HepG2 (cell line): ENCODE data around the gene SNCA. TPM values are rescaled to one million over a fixed set of nuclear protein-coding genes. Genes with fewer than 3 reads are reported as not detected.

Source experiments
- ARID2 ChIP-seq: sonication (generic); formaldehyde crosslinking; IDR thresholded peaks from 2 replicates; pipeline ENCODE4 v1.8.1; 2022; ENCODE audit warnings: mild to moderate bottlenecking, missing genetic modification reagents, borderline replicate concordance
- ASH2L ChIP-seq: fragments of 300-600, 200-600 bp; sonication (generic); IDR thresholded peaks from 2 replicates; pipeline ENCODE4 v1.7.0; 2017; ENCODE audit warnings: low read depth, mild to moderate bottlenecking, moderate library complexity, mixed read lengths, low read length; ENCODE audit not compliant: insufficient read length
- DMAP1 ChIP-seq: IDR thresholded peaks from 2 replicates; pipeline ENCODE4 v1.6.1; 2016
- FOXK2 ChIP-seq: fragments of 450-650 bp; IDR thresholded peaks from 2 replicates; pipeline ENCODE4 v1.6.1; 2016
- HDAC6 ChIP-seq: fragments of 200-600 bp; sonication (generic); IDR thresholded peaks from 2 replicates; pipeline ENCODE4 v1.7.0; 2017; ENCODE audit warnings: mild to moderate bottlenecking, antibody characterized with exemption, low read length, low read depth
- MYC ChIP-seq: sonication (generic); formaldehyde crosslinking; IDR thresholded peaks from 2 replicates; pipeline ENCODE4 v1.9.0; 2021; ENCODE audit warnings: missing genetic modification reagents, borderline replicate concordance
- SALL1 ChIP-seq: sonication (generic); formaldehyde crosslinking; IDR thresholded peaks from 2 replicates; pipeline ENCODE4 v1.8.0; 2022; ENCODE audit warnings: mild to moderate bottlenecking, missing genetic modification reagents
- SIN3A ChIP-seq: IDR thresholded peaks from 2 replicates; pipeline ENCODE4 v1.6.1; 2011; ENCODE audit warnings: low read depth, mild to moderate bottlenecking, control low read depth, low read length, borderline replicate concordance
- SOX13 ChIP-seq, 3 experiments: fragments of 450-650 bp in 1 of 3; sonication (generic) in 1 of 3; formaldehyde crosslinking in 1 of 3; IDR thresholded peaks in 2 of 3; conservative IDR thresholded peaks in 1 of 3; 2 replicates each; pipeline versions ENCODE4 v1.5.0 to v1.6.1; 2016 to 2020; ENCODE audit warnings: antibody characterized with exemption in 1 of 3, mild to moderate bottlenecking in 1 of 3, missing compliant biosample characterization in 1 of 3, missing genetic modification reagents in 1 of 3, moderate library complexity in 1 of 3
- TARDBP ChIP-seq: sonication (generic); formaldehyde crosslinking; IDR thresholded peaks from 2 replicates; pipeline ENCODE4 v1.8.0; 2022; ENCODE audit warnings: mild to moderate bottlenecking, missing genetic modification reagents
- TP53 ChIP-seq: sonication (generic); formaldehyde crosslinking; conservative IDR thresholded peaks from 2 replicates; pipeline ENCODE4 v1.4.0; 2020; ENCODE audit warnings: missing genetic modification reagents
- TSC22D2 ChIP-seq: sonication (generic); formaldehyde crosslinking; IDR thresholded peaks from 2 replicates; pipeline ENCODE4 v1.5.1; 2020; ENCODE audit warnings: missing genetic modification reagents, mild to moderate bottlenecking, borderline replicate concordance
- ZNF274 ChIP-seq: sonication (generic); formaldehyde crosslinking; IDR thresholded peaks from 2 replicates; pipeline ENCODE4 v1.5.1; 2020; ENCODE audit warnings: mild to moderate bottlenecking, missing genetic modification reagents
- ZNF292 ChIP-seq: sonication (generic); formaldehyde crosslinking; IDR thresholded peaks from 2 replicates; pipeline ENCODE4 v1.8.1; 2022; ENCODE audit warnings: mild to moderate bottlenecking, low read depth, missing genetic modification reagents, borderline replicate concordance
- ZNF772 ChIP-seq: sonication (generic); formaldehyde crosslinking; IDR thresholded peaks from 2 replicates; pipeline ENCODE4 v1.5.0; 2020; ENCODE audit warnings: mild to moderate bottlenecking, missing genetic modification reagents
- polyA plus RNA-seq, 8 experiments: library from polyadenylated mRNA; depleted of rRNA in 3 of 8; stranded (reverse) in 7 of 8; unstranded in 1 of 8; fragments of >200 nt; fragmentation: Illumina TruSeq in 4 of 8; extraction: Trizol in 4 of 8; gene quantifications; 2 replicates each; pipeline versions ENCODE4 v1.2.1 to v1.2.3, GENCODE V29; 2011 to 2016; ENCODE audit warnings: low read depth in 4 of 8, missing spikeins in 1 of 8, mixed read lengths in 1 of 8; ENCODE audit not compliant: insufficient read depth in 1 of 8
- total RNA-seq, 5 experiments: library from RNA; depleted of rRNA; stranded (reverse); fragments of >200 nt; fragmentation: Illumina TruSeq; extraction: Trizol; gene quantifications; 2 replicates each; pipeline ENCODE4 v1.2.3, GENCODE V29; 2016; ENCODE audit warnings: low read depth in 1 of 5
- TF ChIP-seq, protein P1 (sequence below): sonication (generic); formaldehyde crosslinking; IDR thresholded peaks from 2 replicates; pipeline ENCODE4 v1.4.0; 2020; ENCODE audit warnings: missing genetic modification reagents
- TF ChIP-seq, protein P2 (sequence below): sonication (generic); formaldehyde crosslinking; IDR thresholded peaks from 2 replicates; pipeline ENCODE4 v1.4.0; 2020; ENCODE audit warnings: missing genetic modification reagents, borderline replicate concordance
- TF ChIP-seq, protein P3 (sequence below): sonication (generic); formaldehyde crosslinking; IDR thresholded peaks from 2 replicates; pipeline ENCODE4 v1.4.0; 2020; ENCODE audit warnings: mild to moderate bottlenecking, missing genetic modification reagents
- TF ChIP-seq, protein P4 (sequence below): conservative IDR thresholded peaks from 2 replicates; pipeline ENCODE4 v1.6.1; 2018; ENCODE audit warnings: missing genetic modification reagents
- TF ChIP-seq, protein P5 (sequence below): sonication (generic); formaldehyde crosslinking; IDR thresholded peaks from 2 replicates; pipeline ENCODE4 v1.9.0; 2022; ENCODE audit warnings: low read depth, missing genetic modification reagents

Gene SNCA
- total and polyA plus RNA-seq, 2 of the 13 experiments (the other 11 are each of a cell fraction or from before 2014, with no cell fraction given) = not detected

DNA sequence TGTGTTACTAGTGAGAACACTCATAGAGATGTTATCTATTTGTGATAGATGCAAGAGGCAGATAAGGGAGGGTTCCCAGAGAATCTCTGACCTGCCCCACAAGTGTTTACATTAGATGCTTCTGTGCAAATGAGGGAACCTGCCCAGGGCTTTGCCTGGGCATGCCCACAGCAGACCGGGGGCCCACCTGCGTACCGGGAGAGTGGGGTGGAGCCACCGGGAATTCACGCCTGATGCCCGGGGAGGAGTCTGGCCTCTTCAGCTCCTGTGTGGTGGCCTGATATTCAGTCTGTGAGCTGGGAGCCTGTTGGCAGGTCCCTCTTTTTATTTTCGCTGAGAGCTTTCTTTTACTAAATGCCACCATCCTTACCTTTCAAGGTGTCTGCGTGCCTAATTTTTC lies 155.7 kb downstream of the SNCA start (continued):
- TF ChIP-seq, protein P1, sequence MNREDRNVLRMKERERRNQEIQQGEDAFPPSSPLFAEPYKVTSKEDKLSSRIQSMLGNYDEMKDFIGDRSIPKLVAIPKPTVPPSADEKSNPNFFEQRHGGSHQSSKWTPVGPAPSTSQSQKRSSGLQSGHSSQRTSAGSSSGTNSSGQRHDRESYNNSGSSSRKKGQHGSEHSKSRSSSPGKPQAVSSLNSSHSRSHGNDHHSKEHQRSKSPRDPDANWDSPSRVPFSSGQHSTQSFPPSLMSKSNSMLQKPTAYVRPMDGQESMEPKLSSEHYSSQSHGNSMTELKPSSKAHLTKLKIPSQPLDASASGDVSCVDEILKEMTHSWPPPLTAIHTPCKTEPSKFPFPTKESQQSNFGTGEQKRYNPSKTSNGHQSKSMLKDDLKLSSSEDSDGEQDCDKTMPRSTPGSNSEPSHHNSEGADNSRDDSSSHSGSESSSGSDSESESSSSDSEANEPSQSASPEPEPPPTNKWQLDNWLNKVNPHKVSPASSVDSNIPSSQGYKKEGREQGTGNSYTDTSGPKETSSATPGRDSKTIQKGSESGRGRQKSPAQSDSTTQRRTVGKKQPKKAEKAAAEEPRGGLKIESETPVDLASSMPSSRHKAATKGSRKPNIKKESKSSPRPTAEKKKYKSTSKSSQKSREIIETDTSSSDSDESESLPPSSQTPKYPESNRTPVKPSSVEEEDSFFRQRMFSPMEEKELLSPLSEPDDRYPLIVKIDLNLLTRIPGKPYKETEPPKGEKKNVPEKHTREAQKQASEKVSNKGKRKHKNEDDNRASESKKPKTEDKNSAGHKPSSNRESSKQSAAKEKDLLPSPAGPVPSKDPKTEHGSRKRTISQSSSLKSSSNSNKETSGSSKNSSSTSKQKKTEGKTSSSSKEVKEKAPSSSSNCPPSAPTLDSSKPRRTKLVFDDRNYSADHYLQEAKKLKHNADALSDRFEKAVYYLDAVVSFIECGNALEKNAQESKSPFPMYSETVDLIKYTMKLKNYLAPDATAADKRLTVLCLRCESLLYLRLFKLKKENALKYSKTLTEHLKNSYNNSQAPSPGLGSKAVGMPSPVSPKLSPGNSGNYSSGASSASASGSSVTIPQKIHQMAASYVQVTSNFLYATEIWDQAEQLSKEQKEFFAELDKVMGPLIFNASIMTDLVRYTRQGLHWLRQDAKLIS = peak; percentile 85; the same call in 1 of the 2 replicates
- TF ChIP-seq, protein P2, sequence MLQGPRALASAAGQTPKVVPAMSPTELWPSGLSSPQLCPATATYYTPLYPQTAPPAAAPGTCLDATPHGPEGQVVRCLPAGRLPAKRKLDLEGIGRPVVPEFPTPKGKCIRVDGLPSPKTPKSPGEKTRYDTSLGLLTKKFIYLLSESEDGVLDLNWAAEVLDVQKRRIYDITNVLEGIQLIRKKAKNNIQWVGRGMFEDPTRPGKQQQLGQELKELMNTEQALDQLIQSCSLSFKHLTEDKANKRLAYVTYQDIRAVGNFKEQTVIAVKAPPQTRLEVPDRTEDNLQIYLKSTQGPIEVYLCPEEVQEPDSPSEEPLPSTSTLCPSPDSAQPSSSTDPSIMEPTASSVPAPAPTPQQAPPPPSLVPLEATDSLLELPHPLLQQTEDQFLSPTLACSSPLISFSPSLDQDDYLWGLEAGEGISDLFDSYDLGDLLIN = 0 out of 2 replicates have a peak, but pooled peaks have one; percentile 26
- peak; percentile 70 for TF ChIP-seq DMAP1 (CRISPR knock-in tag)
- TF ChIP-seq HDAC6 = no peak
- TF ChIP-seq SIN3A = peak; percentile 56; the same call in 1 of the 2 replicates
- TF ChIP-seq TSC22D2 (CRISPR knock-in tag) = peak; percentile 24; the same call in 1 of the 2 replicates
- no peak for TF ChIP-seq SOX13 (IDR thresholded peaks at IDR 0.05)
- TF ChIP-seq SOX13 (CRISPR knock-in tag; conservative IDR thresholded peaks at IDR 0.05 in 1 of 2, IDR thresholded peaks at IDR 0.05 in 1 of 2) = peak in 1 of 2 experiments; percentile 76; a peak in 2 of 4 replicates
- 0 out of 2 replicates have a peak, but pooled peaks have one; percentile 47 for TF ChIP-seq ZNF772 (CRISPR knock-in tag)
- TF ChIP-seq TARDBP = peak; percentile 54; the same call in 1 of the 2 replicates
- peak; percentile 35; the same call in 1 of the 2 replicates for TF ChIP-seq ARID2 (CRISPR knock-in tag)
- TF ChIP-seq ASH2L = peak; percentile 15
- TF ChIP-seq, protein P3, sequence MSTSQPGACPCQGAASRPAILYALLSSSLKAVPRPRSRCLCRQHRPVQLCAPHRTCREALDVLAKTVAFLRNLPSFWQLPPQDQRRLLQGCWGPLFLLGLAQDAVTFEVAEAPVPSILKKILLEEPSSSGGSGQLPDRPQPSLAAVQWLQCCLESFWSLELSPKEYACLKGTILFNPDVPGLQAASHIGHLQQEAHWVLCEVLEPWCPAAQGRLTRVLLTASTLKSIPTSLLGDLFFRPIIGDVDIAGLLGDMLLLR = no peak
- TF ChIP-seq ZNF274 (CRISPR knock-in tag) = 0 out of 2 replicates have a peak, but pooled peaks have one; percentile 35
- TF ChIP-seq, protein P4, sequence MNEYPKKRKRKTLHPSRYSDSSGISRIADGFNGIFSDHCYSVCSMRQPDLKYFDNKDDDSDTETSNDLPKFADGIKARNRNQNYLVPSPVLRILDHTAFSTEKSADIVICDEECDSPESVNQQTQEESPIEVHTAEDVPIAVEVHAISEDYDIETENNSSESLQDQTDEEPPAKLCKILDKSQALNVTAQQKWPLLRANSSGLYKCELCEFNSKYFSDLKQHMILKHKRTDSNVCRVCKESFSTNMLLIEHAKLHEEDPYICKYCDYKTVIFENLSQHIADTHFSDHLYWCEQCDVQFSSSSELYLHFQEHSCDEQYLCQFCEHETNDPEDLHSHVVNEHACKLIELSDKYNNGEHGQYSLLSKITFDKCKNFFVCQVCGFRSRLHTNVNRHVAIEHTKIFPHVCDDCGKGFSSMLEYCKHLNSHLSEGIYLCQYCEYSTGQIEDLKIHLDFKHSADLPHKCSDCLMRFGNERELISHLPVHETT = peak; percentile 90
- peak; percentile 42; the same call in 1 of the 2 replicates for TF ChIP-seq MYC (CRISPR knock-in tag)
- peak; percentile 94 for TF ChIP-seq SALL1 (CRISPR knock-in tag)
- peak; percentile 100 for TF ChIP-seq TP53 (CRISPR knock-in tag)
- TF ChIP-seq FOXK2 = no peak
- TF ChIP-seq, protein P5, sequence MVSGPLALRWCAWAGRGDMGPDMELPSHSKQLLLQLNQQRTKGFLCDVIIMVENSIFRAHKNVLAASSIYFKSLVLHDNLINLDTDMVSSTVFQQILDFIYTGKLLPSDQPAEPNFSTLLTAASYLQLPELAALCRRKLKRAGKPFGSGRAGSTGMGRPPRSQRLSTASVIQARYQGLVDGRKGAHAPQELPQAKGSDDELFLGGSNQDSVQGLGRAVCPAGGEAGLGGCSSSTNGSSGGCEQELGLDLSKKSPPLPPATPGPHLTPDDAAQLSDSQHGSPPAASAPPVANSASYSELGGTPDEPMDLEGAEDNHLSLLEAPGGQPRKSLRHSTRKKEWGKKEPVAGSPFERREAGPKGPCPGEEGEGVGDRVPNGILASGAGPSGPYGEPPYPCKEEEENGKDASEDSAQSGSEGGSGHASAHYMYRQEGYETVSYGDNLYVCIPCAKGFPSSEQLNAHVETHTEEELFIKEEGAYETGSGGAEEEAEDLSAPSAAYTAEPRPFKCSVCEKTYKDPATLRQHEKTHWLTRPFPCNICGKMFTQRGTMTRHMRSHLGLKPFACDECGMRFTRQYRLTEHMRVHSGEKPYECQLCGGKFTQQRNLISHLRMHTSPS = peak; percentile 77
- no peak for TF ChIP-seq ZNF292 (CRISPR knock-in tag)
